Right ventricle myocardium superior (tissue), 1 donor: ENCODE data around the gene DYRK1A. TPM values are rescaled to one million over a fixed set of nuclear protein-coding genes. Genes with fewer than 3 reads are reported as not detected.

Source experiments
- ATAC-seq: fragments of 200-7000 bp; cut with Tn5 transposase; one replicate; pipeline ENCODE4 v1.9.1; 2020; ENCODE audit warnings: mild to moderate bottlenecking; ENCODE audit not compliant: poor library complexity
- DNase-seq: peaks from one replicate; pipeline ENCODE4 v3.0.0-alpha.2; 2020
- intact Hi-C: fragments of 100-400 bp; cut with DNase I; formaldehyde crosslinking; loops from one replicate; pipeline ENCODE4 v1.11.2; 2022
- total RNA-seq: library from RNA; stranded (reverse); fragmentation: NEBNext Ultra II Directional; extraction: Animal tissue kit (Norgen Biotek cat#: 25700); gene quantifications from one replicate; pipeline ENCODE4 v1.2.1, GENCODE V29; 2021
- donor health status: DM: no; HTN: yes; CAD: no; lungs with severe emphysema.

The DYRK1A gene
- total RNA-seq, 1 donor from 2014 or later, result 62.7 TPM

GRCh38 chr21:37564341-37564923 lies 197.9 kb downstream of the DYRK1A start:
- ATAC-seq (peak; percentile 74), DNase-seq (peak; percentile 76)
- intact Hi-C loops, result loop anchor here (5.0 to 10.0 kb wide), 2 partner anchors 197 to 310 kb away; partner anchors contain the start of gene DYRK1A

GRCh38 chr21:37564924-37565529 lies 198.5 kb downstream of the DYRK1A start:
- ATAC-seq (peak; percentile 5), DNase-seq (no peak)
- intact Hi-C loops, result loop anchor here (5.0 to 10.0 kb wide), 2 partner anchors 198 to 310 kb away; partner anchors contain the start of gene DYRK1A

- ATAC-seq, result no peak
- intact Hi-C loops, result loop anchor here (10.0 kb wide), 1 partner anchor 311 kb away; no protein-coding TSS in a partner anchor
- no peak for DNase-seq
These were observed 199.1 kb downstream of the DYRK1A start for GRCh38 chr21:37565530-37566223.

GRCh38 chr21:37566790-37567615 lies 200.4 kb downstream of the DYRK1A start:
- intact Hi-C loops, result loop anchor here (10.0 kb wide), 1 partner anchor 312 kb away; no protein-coding TSS in a partner anchor
- ATAC-seq (no peak), DNase-seq (no peak)

GRCh38 chr21:37568415-37568814 lies 201.8 kb downstream of the DYRK1A start:
- DNase-seq (no peak), ATAC-seq (no peak)
- intact Hi-C loops, result loop anchor here (10.0 kb wide), 1 partner anchor 314 kb away; no protein-coding TSS in a partner anchor

GRCh38 chr21:37568916-37569315 lies 202.3 kb downstream of the DYRK1A start:
- no peak for ATAC-seq
- DNase-seq, result no peak
- intact Hi-C loops, result loop anchor here (10.0 kb wide), 1 partner anchor 314 kb away; no protein-coding TSS in a partner anchor

- no peak for ATAC-seq
These were observed 204.9 kb downstream of the DYRK1A start for GRCh38 chr21:37571442-37571841.

GRCh38 chr21:37574316-37574715 lies 207.7 kb downstream of the DYRK1A start:
- ATAC-seq, result no peak
- intact Hi-C loops, result no loop called here
- DNase-seq, result no peak

More at GRCh38 chr21:37571442-37571841, 204.9 kb downstream of the DYRK1A start:
- intact Hi-C loops, result no loop called here
- DNase-seq, result no peak

- ATAC-seq (no peak), DNase-seq (no peak)
- intact Hi-C loops, result no loop called here
These were observed 208.2 kb downstream of the DYRK1A start for GRCh38 chr21:37574751-37575150.

- intact Hi-C loops, result no loop called here
- ATAC-seq (no peak), DNase-seq (no peak)
These were observed 209.0 kb downstream of the DYRK1A start for GRCh38 chr21:37575580-37575979.

Other genes with a start within 250 kb of the DYRK1A start
- 43.9 TPM for gene VPS26C, start 99.4 kb upstream of the DYRK1A start, total RNA-seq